Measurements from ENCODE around the gene GARS1.
"Not testable (repeated sequence)": the region's sequence is repeated elsewhere in the genome, so short reads cannot be mapped to it uniquely, and the experiment has no call there.

GARS1 gene

GRCh38 chr7:30583181-30583580 is 11.5 kb upstream of the GARS1 start:
- DNase-seq: no peak

GRCh38 chr7:30584415-30584814 is 10.3 kb upstream of the GARS1 start:
- DNase-seq: no peak

- DNase-seq: no peak
These were observed 9.7 kb upstream of the GARS1 start for GRCh38 chr7:30584965-30585364.

- no peak for DNase-seq
These were observed 9.0 kb upstream of the GARS1 start for GRCh38 chr7:30585675-30586074.

- DNase-seq: not testable (repeated sequence)
These were observed 7.1 kb upstream of the GARS1 start for GRCh38 chr7:30587547-30587946.

GRCh38 chr7:30589111-30589510 is 5.6 kb upstream of the GARS1 start:
- no peak for DNase-seq

- DNase-seq: peak; percentile 70
These were observed 584 bp upstream of the GARS1 start for GRCh38 chr7:30594048-30594539.

- no peak for DNase-seq
These were observed 847 bp downstream of the GARS1 start for GRCh38 chr7:30595436-30596013.

GRCh38 chr7:30596014-30596641 is 1.4 kb downstream of the GARS1 start:
- no peak for DNase-seq

- DNase-seq: no peak
These were observed 2.0 kb downstream of the GARS1 start for GRCh38 chr7:30596721-30597120.

GRCh38 chr7:30598121-30598876 is 3.6 kb downstream of the GARS1 start:
- no peak for DNase-seq

- no peak for DNase-seq
These were observed 10.2 kb downstream of the GARS1 start for GRCh38 chr7:30604901-30605300.

GRCh38 chr7:30605832-30606231 is 11.2 kb downstream of the GARS1 start:
- no peak for DNase-seq

- DNase-seq: no peak
These were observed 18.1 kb downstream of the GARS1 start for GRCh38 chr7:30612658-30613265.

- no peak for DNase-seq
These were observed 19.0 kb downstream of the GARS1 start for GRCh38 chr7:30613366-30614325.

GRCh38 chr7:30616318-30616717 is 21.6 kb downstream of the GARS1 start:
- no peak for DNase-seq

- DNase-seq: no peak
These were observed 22.7 kb downstream of the GARS1 start for GRCh38 chr7:30617359-30617758.

GRCh38 chr7:30618080-30618676 is 23.5 kb downstream of the GARS1 start:
- no peak for DNase-seq

- no peak for DNase-seq
These were observed 24.3 kb downstream of the GARS1 start for GRCh38 chr7:30618961-30619360.

GRCh38 chr7:30625283-30625682 is 30.6 kb downstream of the GARS1 start:
- DNase-seq: no peak

GRCh38 chr7:30627026-30627425 is 32.3 kb downstream of the GARS1 start:
- no peak for DNase-seq

- DNase-seq: no peak
These were observed 36.3 kb downstream of the GARS1 start for GRCh38 chr7:30630986-30631385.

All from SHP77 treated with DMSO at 0.1 percent for 48 hours (cell line).